ENCODE results near the gene LRRC59. TPM values are rescaled to one million over a fixed set of nuclear protein-coding genes. Genes with fewer than 3 reads are reported as not detected.

The LRRC59 gene
- polyA plus RNA-seq, 4 donors, result 51.0 to 108 (median 64.0) TPM

DNA sequence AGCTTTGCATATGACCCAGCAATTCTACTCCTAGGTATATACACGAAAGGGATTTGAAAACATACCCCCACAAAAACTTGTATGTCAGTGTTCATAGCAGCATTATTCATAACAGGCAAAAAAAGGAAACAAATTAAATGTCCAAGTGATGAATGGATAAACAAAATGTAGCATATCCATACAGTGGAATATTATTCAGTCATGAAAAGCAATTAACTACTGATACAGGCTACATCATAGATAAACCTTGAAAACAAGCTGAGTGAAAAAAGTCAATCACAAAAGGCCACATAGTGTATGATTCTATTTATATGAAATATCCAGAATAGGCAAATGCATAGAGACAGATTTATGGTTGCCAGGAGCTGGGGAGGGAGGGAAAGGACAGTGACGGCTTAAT, 23.6 kb downstream of the LRRC59 start:
- DNase-seq (no peak), FAIRE-seq (no peak)
- H3K4me3 ChIP-seq (ENCODE audit: low read depth in 1 of 3, low read length in 3 of 3), result peak overlapping the region in 1 of 3 donors; percentile 87
- peaks cover 3 to 13% (median 7%) of the 10 kb centered on the region in 3 donors for H3K4me1 ChIP-seq (ENCODE audit: control insufficient read depth in 3 of 3, insufficient read depth in 2 of 3, low read depth in 1 of 3, low read length in 2 of 3)
- H3K27ac ChIP-seq (ENCODE audit: low read depth in 1 of 3, low read length in 2 of 3), result no peak overlapping the region
- 86 to 87% (median 86%) methylated on average over 2 of the region's 2 CpGs for WGBS, 3 donors
- no peaks in the 10 kb centered on the region for H3K9me3 ChIP-seq (ENCODE audit: control insufficient read depth in 2 of 2, insufficient read depth in 1 of 2, low read depth in 1 of 2, low read length in 1 of 2)
- peaks cover 8 to 23% (median 8%) of the 10 kb centered on the region in 3 donors for H3K36me3 ChIP-seq (ENCODE audit: control insufficient read depth in 3 of 3, insufficient read depth in 2 of 3, low read depth in 1 of 3, low read length in 3 of 3)
- H3K27me3 ChIP-seq (ENCODE audit: control insufficient read depth in 3 of 3, insufficient read depth in 3 of 3, low read length in 3 of 3), result no peaks in the 10 kb centered on the region

DNA sequence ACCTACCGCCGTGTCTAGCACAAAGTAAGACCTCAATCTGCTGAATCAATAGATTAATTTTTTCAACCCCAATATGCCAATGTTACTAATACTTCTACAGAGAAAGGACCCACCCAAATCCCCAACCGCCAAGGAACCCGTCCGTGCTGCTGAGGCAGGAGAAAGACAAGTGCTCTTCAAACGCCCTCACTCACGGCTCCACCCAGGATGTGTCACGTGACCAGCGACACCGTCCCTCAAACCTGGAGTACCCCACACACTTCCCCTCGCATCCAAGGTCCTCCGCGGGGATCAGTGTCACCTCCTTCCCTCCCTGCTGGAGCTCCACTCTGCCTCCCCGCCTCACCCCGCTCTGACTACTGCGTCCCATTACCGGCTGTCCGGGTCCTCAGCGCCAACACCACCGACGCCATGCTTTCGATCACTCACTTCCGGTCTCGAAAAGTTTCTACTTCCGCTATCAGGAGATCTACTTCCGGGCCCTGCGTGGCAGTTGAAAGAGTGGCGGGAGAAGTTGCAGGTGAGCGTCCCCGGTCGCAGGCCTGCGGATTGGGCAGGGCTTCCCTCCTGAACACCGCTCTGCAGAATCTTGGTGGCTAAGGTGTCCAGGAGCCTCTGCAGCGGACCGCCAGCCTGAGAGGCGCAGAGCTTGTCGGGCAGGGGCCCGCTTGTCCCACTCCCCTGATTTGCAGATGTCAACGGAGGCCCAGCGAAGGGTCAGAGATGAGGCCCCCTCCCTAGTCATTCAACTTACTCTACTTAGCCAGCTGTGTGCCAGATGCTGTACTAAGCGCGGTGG, 24.4 kb downstream of the LRRC59 start, which contains the start of the genes EME1 and MRPL27:
Gene EME1 (plus strand): TSS at position 472 of the 799 bp plus-strand sequence. CDS start 1,980 bp downstream, outside the sequence.
Gene MRPL27 (minus strand): TSS at position 427 of the 799 bp plus-strand sequence. CDS start 14 bp downstream, at position 413.
- Histone ChIP-seq H3K27ac (ENCODE audit: low read depth in 1 of 3, low read length in 2 of 3) (peak within 1 kb of the TSS; percentile 86 to 100 (median 91)), H3K36me3 (ENCODE audit: control insufficient read depth in 3 of 3, insufficient read depth in 2 of 3, low read depth in 1 of 3, low read length in 3 of 3) (peaks cover 8 to 25% (median 8%) of the 10 kb centered on the region in 3 donors), H3K4me3 (ENCODE audit: low read depth in 1 of 3, low read length in 3 of 3) (peak within 1 kb of the TSS; percentile 74 to 87 (median 78)), H3K9me3 (ENCODE audit: control insufficient read depth in 2 of 2, insufficient read depth in 1 of 2, low read depth in 1 of 2, low read length in 1 of 2) (no peaks in the 10 kb centered on the region), H3K4me1 (ENCODE audit: control insufficient read depth in 3 of 3, insufficient read depth in 2 of 3, low read depth in 1 of 3, low read length in 2 of 3) (peaks cover 3 to 13% (median 7%) of the 10 kb centered on the region in 3 donors), H3K27me3 (ENCODE audit: control insufficient read depth in 3 of 3, insufficient read depth in 3 of 3, low read length in 3 of 3) (no peaks in the 10 kb centered on the region)
- 1 to 2% (median 1%) methylated on average over 42 of the region's 42 CpGs for WGBS, 3 donors
- DNase-seq, result peak; percentile 94 to 97
- no peak for FAIRE-seq

DNA sequence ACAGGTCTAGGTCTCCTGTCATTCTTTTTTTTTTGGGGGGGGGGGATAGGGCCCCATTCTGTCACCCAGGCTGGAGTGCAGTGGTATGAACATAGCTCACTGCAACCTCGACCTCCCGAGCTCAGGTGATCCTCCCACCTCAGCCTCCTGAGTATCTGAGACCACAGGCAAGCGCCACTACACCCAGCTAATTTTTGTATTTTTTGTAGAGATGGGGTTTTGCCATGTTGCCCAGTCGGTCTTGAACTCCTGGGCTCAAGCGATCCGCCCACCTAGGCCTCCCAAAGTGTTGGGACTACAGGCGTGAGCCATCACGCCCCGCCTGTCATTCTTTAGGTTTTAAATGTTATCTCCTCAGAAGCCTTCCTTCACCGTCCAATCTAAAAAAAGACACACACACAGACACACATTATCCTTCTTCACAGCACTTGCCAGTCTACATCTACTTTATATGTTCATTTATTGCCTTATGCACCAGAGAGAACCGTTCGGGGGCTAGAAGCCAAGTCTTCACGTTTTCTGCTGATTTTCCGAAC, 25.0 kb downstream of the LRRC59 start:
- WGBS, 3 donors, result 7 to 18% (median 8%) methylated on average over 14 of the region's 14 CpGs
- Histone ChIP-seq H3K4me3 (ENCODE audit: low read depth in 1 of 3, low read length in 3 of 3) (peak overlapping the region; percentile 74 to 87 (median 78)), H3K36me3 (ENCODE audit: control insufficient read depth in 3 of 3, insufficient read depth in 2 of 3, low read depth in 1 of 3, low read length in 3 of 3) (peaks cover 8 to 32% (median 8%) of the 10 kb centered on the region in 3 donors), H3K27me3 (ENCODE audit: control insufficient read depth in 3 of 3, insufficient read depth in 3 of 3, low read length in 3 of 3) (no peaks in the 10 kb centered on the region), H3K4me1 (ENCODE audit: control insufficient read depth in 3 of 3, insufficient read depth in 2 of 3, low read depth in 1 of 3, low read length in 2 of 3) (peaks cover 3 to 13% (median 7%) of the 10 kb centered on the region in 3 donors), H3K9me3 (ENCODE audit: control insufficient read depth in 2 of 2, insufficient read depth in 1 of 2, low read depth in 1 of 2, low read length in 1 of 2) (no peaks in the 10 kb centered on the region), H3K27ac (ENCODE audit: low read depth in 1 of 3, low read length in 2 of 3) (peak overlapping the region; percentile 37 to 100 (median 91))
- DNase-seq (no peak), FAIRE-seq (no peak)

DNA sequence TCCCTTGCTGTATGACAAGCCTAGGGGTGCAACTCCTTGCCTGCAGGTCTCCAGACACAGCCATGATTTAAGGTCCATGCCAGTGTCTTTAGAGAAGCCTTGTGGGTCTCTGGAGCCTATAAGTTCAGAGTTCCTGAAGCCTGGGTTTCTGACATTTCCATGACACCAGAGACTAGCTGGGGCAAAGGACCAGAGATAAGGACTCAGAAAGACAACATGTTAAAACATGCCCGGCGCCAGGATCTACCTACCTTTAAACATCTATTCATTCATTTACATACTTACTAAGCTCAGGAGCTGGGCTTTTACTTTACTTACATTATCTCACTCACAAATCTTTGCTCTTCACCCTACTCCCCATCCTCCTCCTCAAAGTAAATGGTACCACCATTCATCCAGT, 25.8 kb downstream of the LRRC59 start:
- no peak overlapping the region for H3K4me3 ChIP-seq (ENCODE audit: low read depth in 1 of 3, low read length in 3 of 3)
- H3K4me1 ChIP-seq (ENCODE audit: control insufficient read depth in 3 of 3, insufficient read depth in 2 of 3, low read depth in 1 of 3, low read length in 2 of 3), result peaks cover 3 to 13% (median 7%) of the 10 kb centered on the region in 3 donors
- peaks cover 8 to 39% (median 12%) of the 10 kb centered on the region in 3 donors for H3K36me3 ChIP-seq (ENCODE audit: control insufficient read depth in 3 of 3, insufficient read depth in 2 of 3, low read depth in 1 of 3, low read length in 3 of 3)
- 75 to 82% (median 78%) methylated on average over 2 of the region's 2 CpGs for WGBS, 3 donors
- no peak for DNase-seq
- H3K9me3 ChIP-seq (ENCODE audit: control insufficient read depth in 2 of 2, insufficient read depth in 1 of 2, low read depth in 1 of 2, low read length in 1 of 2), result no peaks in the 10 kb centered on the region
- H3K27me3 ChIP-seq (ENCODE audit: control insufficient read depth in 3 of 3, insufficient read depth in 3 of 3, low read length in 3 of 3), result no peaks in the 10 kb centered on the region
- H3K27ac ChIP-seq (ENCODE audit: low read depth in 1 of 3, low read length in 2 of 3), result no peak overlapping the region
- no peak for FAIRE-seq

DNA sequence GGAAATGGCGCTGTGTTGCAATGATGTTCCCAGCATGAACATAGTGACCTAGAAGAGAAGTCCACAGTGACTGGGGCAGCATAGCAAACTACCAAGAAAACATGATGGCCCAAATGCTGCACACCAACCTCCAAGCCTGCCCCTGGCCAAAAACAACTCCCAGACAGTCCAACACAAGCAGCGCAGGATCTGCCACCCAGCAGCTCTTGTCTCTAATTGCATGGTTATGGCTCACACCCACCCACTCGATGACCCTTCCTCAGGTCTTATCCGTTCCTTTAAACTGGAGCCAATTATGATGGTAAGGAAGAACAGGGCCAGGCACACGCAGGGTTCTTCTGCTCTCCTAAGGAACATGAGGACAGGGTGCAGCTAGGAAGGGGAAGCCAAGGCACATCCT, 27.3 kb downstream of the LRRC59 start:
- Histone ChIP-seq H3K27ac (ENCODE audit: low read depth in 1 of 3, low read length in 2 of 3) (no peak overlapping the region), H3K27me3 (ENCODE audit: control insufficient read depth in 3 of 3, insufficient read depth in 3 of 3, low read length in 3 of 3) (no peaks in the 10 kb centered on the region), H3K9me3 (ENCODE audit: control insufficient read depth in 2 of 2, insufficient read depth in 1 of 2, low read depth in 1 of 2, low read length in 1 of 2) (no peaks in the 10 kb centered on the region), H3K4me1 (ENCODE audit: control insufficient read depth in 3 of 3, insufficient read depth in 2 of 3, low read depth in 1 of 3, low read length in 2 of 3) (peaks cover 3 to 13% (median 7%) of the 10 kb centered on the region in 3 donors), H3K4me3 (ENCODE audit: low read depth in 1 of 3, low read length in 3 of 3) (no peak overlapping the region), H3K36me3 (ENCODE audit: control insufficient read depth in 3 of 3, insufficient read depth in 2 of 3, low read depth in 1 of 3, low read length in 3 of 3) (peaks cover 10 to 51% (median 16%) of the 10 kb centered on the region in 3 donors)
- 93 to 95% (median 95%) methylated on average over 5 of the region's 5 CpGs for WGBS, 3 donors
- FAIRE-seq (no peak), DNase-seq (no peak)

DNA sequence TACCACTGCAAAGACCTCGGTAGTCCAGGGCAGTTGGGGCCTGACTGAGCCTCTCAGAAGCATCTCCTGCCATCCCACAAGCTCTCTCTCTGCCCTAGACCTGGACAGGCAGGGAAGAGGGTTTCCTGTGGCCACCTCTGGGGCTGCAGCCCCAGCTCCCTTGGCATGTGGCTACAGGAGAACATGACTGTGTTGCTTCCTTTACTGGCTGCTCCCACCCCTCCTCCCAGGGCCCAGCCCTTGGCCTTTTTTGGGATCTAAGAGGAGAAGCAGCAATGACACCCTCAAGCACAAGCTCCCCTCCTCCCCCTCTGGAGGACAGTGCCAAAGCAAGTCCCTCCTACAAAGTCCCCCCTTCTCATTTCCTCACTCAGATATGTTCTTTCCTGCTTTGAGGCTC, 29.9 kb downstream of the LRRC59 start:
- no peak for FAIRE-seq
- no peaks in the 10 kb centered on the region for H3K27me3 ChIP-seq (ENCODE audit: control insufficient read depth in 3 of 3, insufficient read depth in 3 of 3, low read length in 3 of 3)

DNA sequence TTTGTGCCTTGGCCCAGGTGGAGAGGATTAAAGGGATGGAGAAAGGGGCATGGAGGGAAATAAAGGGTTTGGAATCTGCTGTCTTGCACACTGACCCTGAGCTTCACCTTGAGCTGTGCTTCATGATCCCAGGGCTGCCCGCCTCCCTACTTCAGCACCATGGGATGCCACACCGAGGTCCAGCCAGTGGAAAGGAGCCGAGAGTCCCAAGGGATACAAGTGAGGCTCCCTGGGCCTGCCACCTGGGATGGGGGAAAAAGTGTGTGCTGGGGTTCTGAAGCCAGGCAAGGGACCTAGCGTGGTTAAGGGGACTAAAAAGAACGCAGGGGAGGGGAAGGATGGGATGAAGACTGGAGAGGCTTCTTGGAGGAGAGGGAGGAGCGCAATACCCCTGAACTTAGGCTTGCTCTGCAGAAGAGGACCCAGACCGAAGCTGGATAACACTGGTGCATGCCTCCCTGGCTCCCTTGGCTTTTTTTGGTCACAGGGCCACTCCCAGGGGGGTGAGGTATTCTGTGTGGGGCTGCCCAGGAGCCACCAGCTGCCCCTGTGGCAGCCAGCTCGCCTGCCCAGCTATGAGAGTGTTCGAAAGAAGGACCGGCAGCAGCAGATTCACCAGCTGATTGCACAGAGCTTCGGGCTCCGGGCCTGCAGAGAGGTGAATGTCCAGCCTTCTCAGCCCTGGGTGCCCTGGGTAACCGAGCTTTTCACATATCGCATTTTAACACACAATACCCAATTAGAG, 31.5 kb downstream of the LRRC59 start:
- no peak overlapping the region for H3K4me3 ChIP-seq (ENCODE audit: low read depth in 1 of 3, low read length in 3 of 3)
- 89 to 94% (median 94%) methylated on average over 14 of the region's 14 CpGs for WGBS, 3 donors
- peaks cover 10 to 73% (median 16%) of the 10 kb centered on the region in 3 donors for H3K36me3 ChIP-seq (ENCODE audit: control insufficient read depth in 3 of 3, insufficient read depth in 2 of 3, low read depth in 1 of 3, low read length in 3 of 3)
- H3K4me1 ChIP-seq (ENCODE audit: control insufficient read depth in 3 of 3, insufficient read depth in 2 of 3, low read depth in 1 of 3, low read length in 2 of 3), result peaks cover 0 to 9% (median 0%) of the 10 kb centered on the region in 3 donors
- no peaks in the 10 kb centered on the region for H3K9me3 ChIP-seq (ENCODE audit: control insufficient read depth in 2 of 2, insufficient read depth in 1 of 2, low read depth in 1 of 2, low read length in 1 of 2)
- no peaks in the 10 kb centered on the region for H3K27me3 ChIP-seq (ENCODE audit: control insufficient read depth in 3 of 3, insufficient read depth in 3 of 3, low read length in 3 of 3)
- H3K27ac ChIP-seq (ENCODE audit: low read depth in 1 of 3, low read length in 2 of 3), result no peak overlapping the region
- FAIRE-seq (no peak), DNase-seq (no peak)

More for the DNA sequence above, 29.9 kb downstream of the LRRC59 start:
- peaks cover 10 to 66% (median 16%) of the 10 kb centered on the region in 3 donors for H3K36me3 ChIP-seq (ENCODE audit: control insufficient read depth in 3 of 3, insufficient read depth in 2 of 3, low read depth in 1 of 3, low read length in 3 of 3)
- DNase-seq, result no peak
- H3K27ac ChIP-seq (ENCODE audit: low read depth in 1 of 3, low read length in 2 of 3), result no peak overlapping the region
- H3K4me1 ChIP-seq (ENCODE audit: control insufficient read depth in 3 of 3, insufficient read depth in 2 of 3, low read depth in 1 of 3, low read length in 2 of 3), result peaks cover 0 to 10% (median 7%) of the 10 kb centered on the region in 3 donors
- H3K4me3 ChIP-seq (ENCODE audit: low read depth in 1 of 3, low read length in 3 of 3), result no peak overlapping the region
- no peaks in the 10 kb centered on the region for H3K9me3 ChIP-seq (ENCODE audit: control insufficient read depth in 2 of 2, insufficient read depth in 1 of 2, low read depth in 1 of 2, low read length in 1 of 2)
- WGBS, 3 donors, result 83 to 85% (median 83%) methylated on average over 1 of the region's 1 CpG

DNA sequence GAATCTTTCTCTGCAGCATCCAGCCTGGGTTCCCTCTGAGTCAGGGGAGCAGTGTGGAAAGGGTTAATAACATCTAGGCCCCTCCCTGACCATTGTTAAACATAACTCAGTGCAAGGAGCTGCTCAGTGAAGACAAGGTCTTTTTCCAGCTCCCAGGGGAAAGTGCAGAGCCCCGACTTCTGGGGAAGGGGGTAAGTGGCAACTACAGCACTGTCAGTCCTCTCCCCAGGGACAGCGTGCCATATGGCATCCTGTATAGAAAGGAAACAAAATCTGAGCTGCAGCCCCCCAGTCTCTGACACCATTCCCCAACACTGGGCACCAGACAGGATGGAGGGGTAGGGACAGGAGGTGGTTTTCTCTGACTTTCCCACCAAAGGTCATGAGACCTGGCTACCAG, 32.2 kb downstream of the LRRC59 start:
- 65 to 89% (median 70%) methylated on average over 2 of the region's 2 CpGs for WGBS, 3 donors
- Histone ChIP-seq H3K9me3 (ENCODE audit: control insufficient read depth in 2 of 2, insufficient read depth in 1 of 2, low read depth in 1 of 2, low read length in 1 of 2) (no peaks in the 10 kb centered on the region), H3K4me3 (ENCODE audit: low read depth in 1 of 3, low read length in 3 of 3) (no peak overlapping the region), H3K36me3 (ENCODE audit: control insufficient read depth in 3 of 3, insufficient read depth in 2 of 3, low read depth in 1 of 3, low read length in 3 of 3) (peaks cover 8 to 73% (median 15%) of the 10 kb centered on the region in 3 donors), H3K4me1 (ENCODE audit: control insufficient read depth in 3 of 3, insufficient read depth in 2 of 3, low read depth in 1 of 3, low read length in 2 of 3) (peaks cover 0 to 9% (median 0%) of the 10 kb centered on the region in 3 donors), H3K27me3 (ENCODE audit: control insufficient read depth in 3 of 3, insufficient read depth in 3 of 3, low read length in 3 of 3) (no peaks in the 10 kb centered on the region), H3K27ac (ENCODE audit: low read depth in 1 of 3, low read length in 2 of 3) (no peak overlapping the region)
- DNase-seq, result no peak
- no peak for FAIRE-seq
